Keratinocyte (primary cell): Measurements from ENCODE around the gene ORC2. TPM values are rescaled to one million over a fixed set of nuclear protein-coding genes. Genes with fewer than 3 reads are reported as not detected.

Experiments used
- DNase-seq: peaks from one replicate; pipeline ENCODE4 v3.0.0-alpha.2; 2011; ENCODE audit warnings: low read depth, missing footprints, low spot score
- FAIRE-seq: peaks from 2 replicates; lab custom pipeline; 2011; peaks lifted over from hg19 to GRCh38; lab: Jason Lieb, UNC
- H2AFZ ChIP-seq: 2 replicates; pipeline ENCODE4 v1.6.0; 2012; ENCODE audit warnings: low read length, control low read depth, inconsistent platforms; ENCODE audit not compliant: control insufficient read depth
- H3K27ac ChIP-seq: 2 replicates; pipeline ENCODE4 v1.5.1; 2011; ENCODE audit warnings: low read length; ENCODE audit not compliant: control insufficient read depth, insufficient read depth
- H3K27me3 ChIP-seq: 3 replicates; pipeline ENCODE4 v1.6.0; 2011; ENCODE audit warnings: low read length; ENCODE audit not compliant: control insufficient read depth, insufficient read depth; ENCODE audit errors: extremely low read depth
- H3K36me3 ChIP-seq, 2 experiments: 2 replicates in 1 of 2; 3 replicates in 1 of 2; pipeline ENCODE4 v1.5.1; 2011; ENCODE audit warnings: low read length in 2 of 2, mild to moderate bottlenecking in 1 of 2; ENCODE audit not compliant: control insufficient read depth in 2 of 2, insufficient read depth in 2 of 2; ENCODE audit errors: extremely low read depth in 1 of 2
- H3K4me1 ChIP-seq: 3 replicates; pipeline ENCODE4 v1.5.1; 2011; ENCODE audit warnings: low read length; ENCODE audit not compliant: control insufficient read depth, insufficient read depth; ENCODE audit errors: extremely low read depth
- H3K4me2 ChIP-seq: 3 replicates; pipeline ENCODE4 v1.6.0; 2011; ENCODE audit warnings: low read depth, low read length; ENCODE audit not compliant: control insufficient read depth, insufficient read depth; ENCODE audit errors: extremely low read depth
- H3K4me3 ChIP-seq, 3 experiments: fragments of 200-600 bp in 1 of 3; sonication (generic) in 1 of 3; 2 replicates in 2 of 3; 3 replicates in 1 of 3; pipeline ENCODE4 v1.5.1; 2011 to 2016; ENCODE audit warnings: low read length in 3 of 3, mild to moderate bottlenecking in 3 of 3, control low read depth in 2 of 3, inconsistent platforms in 1 of 3, low read depth in 1 of 3, mixed read lengths in 1 of 3, mixed run types in 1 of 3, moderate library complexity in 1 of 3; ENCODE audit not compliant: control insufficient read depth in 2 of 3, insufficient read depth in 2 of 3; ENCODE audit errors: extremely low read depth in 1 of 3
- H3K79me2 ChIP-seq: 2 replicates; pipeline ENCODE4 v1.6.0; 2012; ENCODE audit warnings: low read length; ENCODE audit not compliant: control insufficient read depth, insufficient read depth
- H3K9ac ChIP-seq: 3 replicates; pipeline ENCODE4 v1.6.0; 2011; ENCODE audit warnings: low read length; ENCODE audit not compliant: control insufficient read depth, insufficient read depth; ENCODE audit errors: extremely low read depth
- H3K9me1 ChIP-seq: 3 replicates; pipeline ENCODE4 v1.6.0; 2011; ENCODE audit warnings: low read length; ENCODE audit not compliant: control insufficient read depth, insufficient read depth; ENCODE audit errors: extremely low read depth
- H3K9me3 ChIP-seq: 2 replicates; pipeline ENCODE4 v1.5.1; 2012; ENCODE audit warnings: low read depth, low read length; ENCODE audit not compliant: control insufficient read depth
- H4K20me1 ChIP-seq: 3 replicates; pipeline ENCODE4 v1.6.0; 2011; ENCODE audit warnings: low read length; ENCODE audit not compliant: control insufficient read depth, insufficient read depth; ENCODE audit errors: extremely low read depth
- CTCF ChIP-seq, 3 experiments: IDR thresholded peaks in 1 of 3; conservative IDR thresholded peaks in 1 of 3; optimal IDR thresholded peaks in 1 of 3; 2 replicates in 2 of 3; 3 replicates in 1 of 3; pipeline versions ENCODE3 to v1.5.1; 2011; ENCODE audit warnings: low read length in 3 of 3, mild to moderate bottlenecking in 3 of 3, moderate library complexity in 2 of 3, control low read depth in 1 of 3, inconsistent platforms in 1 of 3; ENCODE audit not compliant: insufficient read depth in 2 of 3; ENCODE audit errors: extremely low read depth in 1 of 3
- EZH2 ChIP-seq: IDR thresholded peaks from one replicate; pipeline ENCODE4 v1.6.1; 2012; ENCODE audit warnings: inconsistent platforms, mild to moderate bottlenecking, low read length, moderate library complexity
- dilution Hi-C: fragments of 300-500 bp; cut with MboI; formaldehyde crosslinking; loops from one replicate; pipeline ENCODE4 v1.7.0; 2020; ENCODE audit warnings: low sequenced_read_pairs; ENCODE audit not compliant: extremely low pct_ligation_motif_present
- polyA plus RNA-seq, 5 experiments: library from polyadenylated mRNA; depleted of rRNA in 3 of 5; stranded (reverse) in 3 of 5; stranded (forward) in 1 of 5; unstranded in 1 of 5; fragments of >200 nt; gene quantifications; 1 replicate in 1 of 5; 2 replicates in 3 of 5; 3 replicates in 1 of 5; pipeline versions ENCODE4 v1.2.1 to v1.2.3, GENCODE V29; 2011 to 2012; ENCODE audit warnings: missing spikeins in 2 of 5, low read depth in 1 of 5, low replicate concordance in 1 of 5

Gene ORC2
- polyA plus RNA-seq, 1 donor (not counting 4 experiments of a cell fraction or from before 2014, with no cell fraction given) = 13.5 TPM

- H3K27ac ChIP-seq = peak overlapping the region; percentile 30
- peaks cover 10 to 12% of the 10 kb centered on the region in 2 experiments for H3K36me3 ChIP-seq
- no peak overlapping the region for H3K9ac ChIP-seq
- DNase-seq (no peak), FAIRE-seq (peak; percentile 26)
- H4K20me1 ChIP-seq = no peaks in the 10 kb centered on the region
- H3K79me2 ChIP-seq = no peaks in the 10 kb centered on the region
- no peaks in the 10 kb centered on the region for H3K27me3 ChIP-seq
- no peaks in the 10 kb centered on the region for H3K9me1 ChIP-seq
- no peak overlapping the region for H2AFZ ChIP-seq
- H3K4me2 ChIP-seq = no peak overlapping the region
- H3K4me1 ChIP-seq = peaks cover 2% of the 10 kb centered on the region
- H3K4me3 ChIP-seq = no peak overlapping the region
- dilution Hi-C loops = no loop called here
- no peak for TF ChIP-seq CTCF (optimal IDR thresholded peaks at IDR 0.05 in 1 of 3, IDR thresholded peaks at IDR 0.05 in 1 of 3, conservative IDR thresholded peaks at IDR 0.05 in 1 of 3; ENCODE audit: extremely low read depth in 1 of 3, insufficient read depth in 2 of 3, low read length in 3 of 3)
- no peak for TF ChIP-seq EZH2
- H3K9me3 ChIP-seq = no peaks in the 10 kb centered on the region
These were observed 33.9 kb downstream of the ORC2 start for GRCh38 chr2:200929334-200930249.

GRCh38 chr2:200922439-200922838 lies 41.0 kb downstream of the ORC2 start:
- FAIRE-seq (no peak), DNase-seq (no peak)
- no peaks in the 10 kb centered on the region for H4K20me1 ChIP-seq
- H3K9me3 ChIP-seq = no peaks in the 10 kb centered on the region
- H3K27ac ChIP-seq = no peak overlapping the region
- no peak overlapping the region for H3K4me3 ChIP-seq
- H2AFZ ChIP-seq = no peak overlapping the region
- dilution Hi-C loops = no loop called here
- H3K36me3 ChIP-seq = peaks cover 9 to 13% of the 10 kb centered on the region in 2 experiments
- H3K4me1 ChIP-seq = no peaks in the 10 kb centered on the region
- H3K4me2 ChIP-seq = no peak overlapping the region
- H3K79me2 ChIP-seq = no peaks in the 10 kb centered on the region
- H3K27me3 ChIP-seq = no peaks in the 10 kb centered on the region
- H3K9ac ChIP-seq = no peak overlapping the region
- TF ChIP-seq CTCF (optimal IDR thresholded peaks at IDR 0.05 in 1 of 3, IDR thresholded peaks at IDR 0.05 in 1 of 3, conservative IDR thresholded peaks at IDR 0.05 in 1 of 3; ENCODE audit: extremely low read depth in 1 of 3, insufficient read depth in 2 of 3, low read length in 3 of 3) (no peak), EZH2 (no peak)
- H3K9me1 ChIP-seq = no peaks in the 10 kb centered on the region
